ENCODE results near the gene SMYD3.
A peak's percentile ranks its signal among the peaks of the same experiment; 100 is the strongest.
"Not testable (repeated sequence)": the region's sequence is repeated elsewhere in the genome, so short reads cannot be mapped to it uniquely, and the experiment has no call there.

The SMYD3 gene

DNA sequence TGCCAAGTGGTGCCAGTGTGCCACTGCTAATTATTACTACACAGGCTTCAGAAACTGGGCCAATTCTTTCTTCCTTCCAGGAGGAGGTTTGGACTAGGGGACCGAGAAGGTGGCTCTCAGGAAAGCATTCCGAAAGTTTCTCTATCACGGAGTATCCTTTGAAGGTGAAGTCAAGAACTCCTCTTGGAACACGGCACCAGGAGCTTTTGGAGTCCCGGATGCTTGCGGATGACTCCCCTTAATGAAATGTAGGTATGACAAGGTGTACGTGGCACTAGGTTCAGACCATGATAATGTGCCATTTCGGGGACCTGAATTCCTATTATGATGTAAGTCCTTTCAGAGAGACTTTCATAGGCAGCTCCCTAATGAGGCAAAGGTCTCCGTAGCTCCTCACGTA lies 718.2 kb downstream of the SMYD3 start:
- DNase-seq = no peak

DNA sequence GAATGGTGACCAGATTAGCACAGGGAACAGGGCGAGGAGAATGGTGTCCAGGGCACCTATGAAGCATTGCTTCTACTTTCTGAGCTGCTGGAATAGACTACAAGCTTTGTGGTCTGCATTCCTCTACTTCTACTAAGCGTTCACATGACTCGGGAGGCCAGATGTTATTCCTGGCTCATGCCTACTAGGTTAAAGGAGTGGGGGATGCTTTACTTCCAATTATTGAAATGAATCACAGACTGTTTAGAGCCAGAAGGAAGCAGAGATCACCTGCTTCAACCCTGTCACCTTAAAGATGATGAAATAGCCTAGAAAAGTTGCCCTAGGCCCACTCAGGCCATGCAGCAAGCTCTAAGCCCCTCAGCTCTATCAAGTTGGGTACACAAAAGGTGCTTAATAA lies 718.8 kb downstream of the SMYD3 start:
- DNase-seq = peak; percentile 98

DNA sequence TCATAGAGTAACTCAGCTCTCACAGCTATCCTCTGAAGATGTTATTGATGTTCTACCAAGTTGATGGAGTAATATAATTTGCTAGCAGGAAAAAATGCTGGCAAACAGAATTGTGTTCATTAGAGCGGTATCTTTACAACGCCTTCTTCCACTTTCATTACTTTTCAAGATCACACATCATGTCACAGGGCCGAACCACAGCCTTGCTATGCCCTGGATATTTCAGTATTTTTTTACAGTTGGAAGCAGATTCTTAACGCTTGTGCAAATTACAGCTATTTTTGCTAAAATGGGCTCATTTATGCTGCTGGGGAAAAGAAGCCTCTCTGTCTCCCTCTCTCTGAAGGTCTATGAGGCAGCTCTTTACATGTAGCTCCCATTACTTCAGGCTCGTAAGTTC lies 720.1 kb downstream of the SMYD3 start:
- DNase-seq = no peak

DNA sequence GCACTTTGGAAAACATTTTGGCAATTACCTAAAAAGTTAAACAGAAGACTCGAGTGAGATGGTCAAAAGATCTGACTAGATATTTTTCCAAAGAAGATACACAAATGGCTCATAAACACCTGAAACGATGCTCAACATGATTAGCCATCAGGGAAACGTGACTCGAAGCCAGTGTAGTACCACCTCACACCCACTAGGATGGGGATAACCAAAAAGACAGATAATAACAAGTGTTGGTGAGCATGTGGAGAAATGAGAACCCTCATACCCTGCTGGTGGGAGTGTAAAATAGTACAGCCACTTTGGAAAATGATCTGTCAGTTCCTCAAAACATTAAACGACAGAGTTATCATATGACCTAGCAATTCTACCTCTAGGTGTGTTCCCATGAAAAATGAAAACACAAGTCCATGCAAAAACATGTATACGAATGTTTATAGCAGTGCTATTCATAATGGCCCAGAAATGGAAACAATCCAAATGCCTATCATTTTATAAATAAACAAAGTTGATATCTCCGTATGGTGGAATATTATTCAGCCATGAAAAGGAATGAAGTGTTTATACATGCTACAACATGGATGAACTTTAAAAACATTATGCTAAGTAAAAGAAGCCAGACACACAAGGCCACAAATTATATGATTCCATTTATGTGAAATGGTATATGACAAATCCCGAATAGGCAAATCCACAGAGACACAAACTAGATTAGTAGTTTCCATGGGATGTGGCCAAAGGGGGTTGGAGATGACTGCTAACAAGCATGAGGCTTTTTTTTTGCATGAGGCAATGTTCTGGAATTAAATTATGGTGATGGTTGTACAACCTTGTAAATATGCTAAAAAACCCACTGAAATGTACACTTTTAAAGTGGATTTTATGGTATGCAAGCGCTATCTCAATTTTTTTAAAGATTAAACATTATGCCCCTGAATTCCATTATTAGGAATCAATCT lies 727.0 kb downstream of the SMYD3 start:
- DNase-seq = peak; percentile 68

DNA sequence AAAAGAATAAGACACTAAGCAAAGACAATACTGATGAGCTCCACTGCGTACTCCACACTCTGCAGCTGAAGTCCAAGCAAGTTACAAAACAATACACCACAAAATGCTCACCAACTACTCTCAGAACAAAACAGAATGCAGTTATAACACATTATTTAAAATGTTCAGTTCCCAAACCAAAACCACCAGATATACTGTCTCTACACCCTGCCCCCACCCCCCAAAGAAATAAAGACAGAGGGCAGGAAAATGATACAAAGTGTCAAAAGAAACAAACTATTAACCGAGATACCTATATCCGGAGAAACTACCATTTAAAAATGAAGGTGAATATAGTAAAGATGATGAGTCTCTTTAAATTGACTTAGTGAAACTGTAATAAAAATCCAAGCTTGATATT lies 729.3 kb downstream of the SMYD3 start:
- DNase-seq = no peak

DNA sequence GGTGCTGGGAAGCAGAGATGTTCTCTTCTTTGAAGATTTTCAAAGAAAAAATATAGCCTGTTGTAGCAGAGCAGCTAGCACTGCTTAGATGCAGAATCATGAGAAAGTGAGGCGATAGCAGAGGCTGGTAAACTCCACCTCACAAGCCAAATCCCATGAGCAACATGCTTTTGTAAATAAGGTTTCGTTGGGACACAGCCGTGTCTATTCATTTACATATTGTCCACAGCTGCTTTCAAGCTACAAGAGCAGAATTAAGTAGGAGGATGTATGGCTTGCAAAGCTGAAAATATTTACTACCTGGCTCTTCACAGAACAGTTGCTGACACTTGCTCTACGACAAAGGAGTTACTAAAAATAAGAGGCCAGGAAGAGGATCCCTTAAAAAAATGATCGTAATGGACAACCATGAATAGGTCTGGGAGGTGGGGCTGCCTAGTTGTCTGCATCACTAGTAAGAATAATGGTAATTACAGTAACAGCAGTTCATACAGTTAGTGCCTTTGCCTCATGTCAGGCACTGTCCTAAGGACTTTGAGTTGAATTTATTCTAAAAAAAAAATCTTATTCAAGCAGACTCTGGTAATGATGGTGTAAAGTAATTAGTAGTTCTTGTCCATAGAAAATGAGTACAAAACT lies 730.3 kb downstream of the SMYD3 start:
- DNase-seq = no peak

DNA sequence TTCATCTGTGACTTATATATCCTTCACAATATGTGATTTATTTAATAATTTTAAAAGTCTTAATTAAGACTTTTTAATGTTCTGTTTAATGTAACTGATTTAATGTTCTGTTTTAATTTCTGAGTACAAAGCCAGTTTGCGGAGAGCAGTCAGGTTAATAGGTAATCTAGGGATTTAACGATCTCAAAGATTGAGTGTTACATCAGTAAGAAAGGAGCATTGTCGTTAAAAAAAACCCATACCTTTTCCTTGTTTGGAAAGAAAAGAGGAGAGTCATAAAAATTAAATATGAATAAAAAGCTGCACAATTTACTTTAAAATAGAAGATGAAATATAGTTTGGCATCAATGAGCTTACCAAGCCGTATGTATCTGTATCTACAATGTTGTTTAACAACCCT lies 730.9 kb downstream of the SMYD3 start:
- no peak for DNase-seq

DNA sequence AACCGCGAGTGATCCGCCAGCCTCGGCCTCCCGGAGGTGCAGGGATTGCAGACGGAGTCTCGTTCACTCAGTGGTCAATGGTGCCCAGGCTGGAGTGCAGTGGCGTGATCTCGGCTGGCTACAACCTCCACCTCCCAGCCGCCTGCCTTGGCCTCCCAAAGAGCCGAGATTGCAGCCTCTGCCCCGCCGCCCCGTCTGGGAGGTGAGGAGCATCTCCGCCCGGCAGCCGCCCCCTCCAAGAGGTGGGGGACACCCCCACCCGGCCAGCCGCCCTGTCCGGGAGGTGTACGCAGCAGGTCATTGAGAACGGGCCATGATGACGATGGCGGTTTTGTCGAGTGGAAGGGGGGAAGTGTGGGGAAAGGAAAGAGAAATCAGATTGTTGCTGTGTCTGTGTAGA lies 732.1 kb downstream of the SMYD3 start:
- not testable (repeated sequence) for DNase-seq

DNA sequence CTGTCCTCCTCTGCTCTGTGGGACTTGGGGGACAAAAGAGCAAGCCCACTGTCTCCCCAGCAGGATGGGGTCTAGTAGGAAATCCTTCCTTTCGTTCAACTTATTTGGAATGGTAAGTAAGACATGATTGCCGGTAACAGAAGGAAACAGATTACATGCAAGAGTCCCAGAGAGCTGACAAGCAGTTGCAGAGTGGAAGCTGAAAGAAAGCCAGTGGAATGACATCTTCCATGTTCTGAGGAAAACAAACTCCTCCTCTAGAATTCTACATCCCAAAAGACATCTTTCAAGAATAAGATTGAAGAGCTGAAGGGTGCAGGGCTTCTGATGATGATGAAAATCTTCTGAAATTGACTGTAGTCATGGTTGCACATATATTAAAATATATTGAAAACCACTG lies 732.9 kb downstream of the SMYD3 start:
- no peak for DNase-seq

DNA sequence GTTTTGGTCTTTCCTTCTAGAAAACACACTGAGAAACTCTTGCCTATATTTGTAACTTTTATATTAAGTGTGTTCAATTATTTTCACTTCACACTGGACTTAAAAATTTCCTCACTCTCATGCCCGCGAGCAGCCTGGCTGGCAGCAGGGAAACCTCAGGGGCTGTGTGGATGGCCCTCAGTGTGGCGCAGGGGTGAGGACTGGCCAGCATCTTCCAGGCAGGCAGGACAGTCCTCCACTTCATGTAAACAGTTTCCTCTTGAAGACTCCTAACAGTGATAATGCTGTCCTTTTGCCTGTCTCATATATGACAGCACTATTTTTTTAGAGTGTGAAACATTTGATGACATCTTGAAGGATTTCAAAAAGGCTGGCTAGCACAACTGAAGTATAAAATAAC lies 733.7 kb downstream of the SMYD3 start:
- no peak for DNase-seq

DNA sequence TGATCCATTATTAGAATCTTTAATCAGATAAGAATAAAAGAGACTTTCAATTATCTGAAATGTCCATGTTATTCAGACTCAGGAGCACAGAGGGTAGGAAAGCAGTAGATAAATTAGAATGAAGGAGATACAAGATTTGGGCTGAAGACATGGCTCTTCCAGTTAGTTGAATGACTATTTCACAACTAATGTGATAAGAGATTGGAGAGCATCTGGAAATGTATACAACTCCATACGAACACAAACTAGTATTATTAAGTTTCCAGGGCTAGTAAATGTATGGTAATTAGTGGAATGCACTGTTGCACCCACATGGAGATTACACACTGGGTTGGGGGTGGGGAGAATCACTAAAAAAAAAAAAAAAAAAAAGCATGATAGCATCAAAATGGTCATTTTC lies 734.3 kb downstream of the SMYD3 start:
- DNase-seq = no peak

DNA sequence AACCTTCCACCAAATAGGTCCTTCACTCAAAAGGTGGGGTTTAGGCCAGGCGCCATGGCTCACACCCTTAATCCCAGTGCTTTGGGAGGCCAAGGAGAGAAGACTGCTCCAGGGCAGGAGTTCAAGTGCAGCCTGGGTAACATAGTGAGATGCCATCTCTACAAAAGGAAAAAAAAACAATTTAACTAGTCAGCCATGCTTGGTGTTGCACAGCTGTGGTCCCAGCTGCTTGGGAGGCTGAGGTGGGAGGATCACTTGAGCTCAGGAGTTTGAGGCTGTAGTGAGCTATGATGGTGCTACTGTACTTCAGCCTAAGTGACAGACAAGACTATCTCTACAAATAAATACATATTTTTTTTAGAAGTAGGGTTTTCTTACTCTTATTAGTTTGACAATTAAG lies 734.8 kb downstream of the SMYD3 start:
- no peak for DNase-seq

DNA sequence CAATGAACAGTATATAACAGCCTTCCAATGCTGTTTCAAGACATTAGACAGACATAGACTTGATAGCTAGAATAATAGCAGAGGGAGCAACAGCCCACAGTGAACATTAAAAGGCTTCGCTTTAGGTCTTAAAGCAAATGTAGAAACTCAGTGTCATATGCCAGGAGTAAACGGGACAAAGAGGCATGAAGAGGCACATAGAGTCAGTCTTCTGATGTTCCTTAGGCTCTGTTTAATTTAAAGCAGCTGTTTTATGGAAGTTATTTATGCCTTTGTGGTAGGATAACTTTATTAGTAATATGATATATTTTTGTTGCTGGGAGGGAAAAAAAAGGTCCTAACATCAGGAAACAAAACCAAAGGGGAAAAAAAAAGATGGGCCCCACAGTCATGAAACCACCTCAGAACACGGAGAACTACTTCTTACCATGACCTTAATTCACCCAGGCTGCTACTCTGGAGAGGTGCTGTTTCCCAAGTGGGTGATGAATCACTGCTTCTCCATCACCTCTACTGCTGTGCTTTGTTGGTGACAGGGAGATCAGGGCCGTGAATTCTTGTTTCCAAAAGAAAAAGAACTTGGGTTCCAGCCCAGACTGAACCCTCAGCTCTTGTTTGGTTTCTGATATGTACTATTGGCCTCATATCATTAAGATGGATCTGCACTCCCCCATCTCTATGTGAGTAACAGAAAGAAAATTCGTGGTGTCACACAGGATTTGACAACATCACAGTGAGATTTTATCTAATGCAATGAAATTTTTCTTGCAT lies 735.4 kb downstream of the SMYD3 start:
- DNase-seq = peak; percentile 100

DNA sequence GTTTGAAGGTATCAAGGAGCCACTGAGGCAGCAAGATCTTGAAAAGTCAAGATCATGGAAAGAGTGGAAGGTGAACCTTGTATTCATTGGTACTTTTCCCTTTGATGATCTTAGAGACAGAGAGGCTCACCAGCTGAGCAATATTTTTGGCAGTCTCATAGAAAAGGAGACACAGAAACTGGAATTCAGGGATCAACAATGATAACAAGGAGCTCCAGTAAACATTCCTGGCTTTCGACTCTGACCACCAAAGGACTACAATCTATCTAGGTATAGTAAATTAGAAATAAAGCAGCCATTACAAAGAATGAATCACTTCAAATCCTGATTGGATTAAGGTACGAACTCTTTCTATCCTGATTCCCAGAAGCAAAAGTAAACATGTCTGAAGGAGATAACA lies 736.9 kb downstream of the SMYD3 start:
- peak; percentile 51 for DNase-seq

DNA sequence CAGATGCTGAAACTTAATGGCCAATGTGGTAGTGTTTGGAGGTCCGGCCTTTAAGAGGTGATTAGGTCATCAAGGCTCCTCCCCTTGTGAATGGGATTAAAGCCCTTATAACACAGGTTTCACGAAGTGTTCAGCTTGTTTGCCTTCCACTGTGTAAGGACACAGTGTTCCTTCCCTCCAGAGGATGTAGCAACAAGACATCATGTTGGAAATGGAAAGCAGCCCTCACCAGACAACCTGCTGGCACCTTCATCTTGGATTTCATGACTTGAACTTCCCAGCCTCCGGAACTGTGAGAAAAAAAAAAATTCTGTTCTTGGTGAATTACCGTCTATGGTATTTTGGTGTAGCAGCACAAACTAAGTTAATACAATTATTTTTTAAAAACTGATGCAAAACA lies 738.5 kb downstream of the SMYD3 start:
- DNase-seq = no peak

DNA sequence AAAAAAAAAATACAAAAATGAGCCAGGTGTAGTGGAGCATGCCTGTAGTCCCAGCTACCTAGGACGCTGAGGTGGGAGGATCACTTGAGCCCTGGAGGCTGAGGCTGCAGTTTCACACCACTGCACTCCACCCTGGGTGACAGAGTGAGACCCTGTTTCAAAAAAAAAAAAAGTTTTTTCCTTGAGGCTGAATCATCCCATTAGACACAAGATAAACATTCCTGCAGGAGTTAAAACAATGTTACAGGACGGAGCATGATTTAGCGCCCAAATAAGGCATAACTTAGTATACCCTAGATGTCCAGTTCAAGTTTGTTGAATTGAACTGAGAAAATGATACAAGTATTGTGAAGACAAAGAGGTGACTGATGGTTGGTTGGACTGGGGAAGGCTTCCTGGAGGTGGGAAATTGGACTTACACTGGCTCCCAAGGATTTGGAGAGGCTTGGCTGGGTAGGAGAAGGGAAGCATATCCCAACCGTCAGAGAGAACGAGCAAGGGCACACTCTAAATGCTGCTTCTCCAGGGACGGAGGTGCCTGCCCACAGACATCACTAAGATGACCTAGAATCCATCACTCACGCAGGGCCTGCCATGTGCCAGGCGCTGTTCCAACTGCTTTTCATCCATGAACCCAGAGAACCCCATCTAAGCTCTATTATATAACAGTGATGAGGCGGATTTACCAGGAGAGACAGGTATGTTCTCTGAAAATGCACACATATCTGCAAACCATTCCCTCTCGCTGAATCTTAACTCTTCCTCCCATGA lies 741.7 kb downstream of the SMYD3 start:
- peak; percentile 94 for DNase-seq

DNA sequence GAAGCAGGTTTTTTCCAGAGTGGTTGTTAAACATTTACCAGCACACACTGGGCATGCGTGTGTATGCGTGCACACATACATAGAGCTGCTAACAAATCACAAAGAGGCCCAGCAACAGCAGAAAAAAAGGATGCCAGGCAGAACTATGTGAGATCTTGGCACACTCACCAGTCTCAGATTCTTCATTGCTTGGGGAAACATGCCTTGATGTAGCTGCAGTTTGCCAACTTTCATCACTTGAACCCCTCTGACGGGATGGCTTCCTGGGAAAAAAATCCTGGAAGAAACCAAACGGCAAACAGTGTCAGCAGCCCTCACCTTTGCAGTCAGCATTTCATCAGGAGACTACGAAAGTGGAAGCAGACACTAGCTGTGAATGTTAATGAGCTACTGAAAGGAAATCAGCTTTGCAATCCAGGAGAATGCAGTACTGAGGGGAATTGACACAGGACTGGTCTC lies 743.2 kb downstream of the SMYD3 start:
- no peak for DNase-seq

DNA sequence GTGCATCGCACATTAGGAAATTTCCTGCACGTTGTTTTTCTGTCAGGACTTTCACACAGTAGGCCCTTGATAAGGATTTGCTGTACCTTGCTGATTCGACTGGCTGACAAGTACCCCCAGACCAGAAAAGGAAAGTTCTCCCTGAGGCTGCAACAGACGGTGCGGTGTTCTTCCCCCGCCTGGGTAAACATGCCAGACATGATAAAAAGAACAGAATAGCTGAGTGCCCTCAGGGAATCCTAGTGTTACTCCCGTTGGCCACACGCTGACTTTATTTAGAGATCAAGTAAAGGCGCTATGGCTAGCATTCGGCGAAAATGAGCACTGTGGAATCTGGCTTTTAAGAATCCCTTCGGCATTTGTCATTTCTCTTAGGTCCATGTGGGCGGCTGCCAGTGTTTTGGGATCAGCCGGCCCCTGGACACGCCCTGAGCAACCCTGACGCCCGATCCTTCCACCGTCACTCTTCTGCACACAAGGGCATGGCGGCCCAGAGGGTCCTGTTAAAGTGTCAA lies 744.6 kb downstream of the SMYD3 start:
- no peak for DNase-seq

DNA sequence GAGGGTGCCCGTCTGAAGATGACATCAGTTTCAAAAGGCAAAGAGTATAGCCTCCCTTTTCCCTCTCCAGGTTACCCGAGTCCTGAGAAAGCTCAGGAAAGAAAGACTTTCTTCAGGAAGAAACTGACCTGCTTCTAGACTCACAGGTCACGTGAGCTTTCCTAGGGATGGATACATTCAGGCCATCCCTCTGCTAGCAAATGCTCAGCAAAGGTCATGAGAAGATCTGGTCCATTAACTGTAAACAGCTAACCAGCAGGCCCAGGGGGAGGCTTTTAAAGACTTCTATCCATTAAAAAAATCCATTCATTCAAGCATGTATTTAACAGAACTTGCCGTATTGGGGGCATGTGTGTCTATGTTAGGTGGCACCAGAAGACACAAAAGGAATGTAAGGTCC lies 746.8 kb downstream of the SMYD3 start:
- DNase-seq = no peak

DNA sequence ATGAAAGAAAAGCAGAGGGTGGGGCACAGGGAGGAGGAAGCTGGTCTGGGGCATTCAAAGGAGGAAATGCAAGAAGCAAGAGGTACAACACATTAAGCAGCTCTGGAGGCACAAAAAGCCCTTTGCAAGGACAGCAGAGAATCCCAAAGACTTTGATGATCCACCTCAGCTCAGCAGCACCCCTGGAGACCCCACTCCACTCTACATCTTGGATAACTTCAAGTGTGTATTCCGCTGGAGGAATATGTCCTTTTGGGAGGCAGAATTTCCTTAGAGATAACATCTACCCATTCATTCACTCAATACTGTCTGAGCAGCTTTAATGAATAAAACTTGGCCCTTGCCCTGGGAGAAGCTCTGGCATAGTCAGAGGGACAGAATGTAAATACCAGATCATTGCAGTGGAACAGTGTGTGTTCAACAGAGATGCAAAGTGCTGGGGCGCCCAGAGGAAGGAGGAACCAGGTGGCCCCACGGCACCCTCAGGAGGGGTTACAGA lies 752.6 kb downstream of the SMYD3 start:
- no peak for DNase-seq

DNA sequence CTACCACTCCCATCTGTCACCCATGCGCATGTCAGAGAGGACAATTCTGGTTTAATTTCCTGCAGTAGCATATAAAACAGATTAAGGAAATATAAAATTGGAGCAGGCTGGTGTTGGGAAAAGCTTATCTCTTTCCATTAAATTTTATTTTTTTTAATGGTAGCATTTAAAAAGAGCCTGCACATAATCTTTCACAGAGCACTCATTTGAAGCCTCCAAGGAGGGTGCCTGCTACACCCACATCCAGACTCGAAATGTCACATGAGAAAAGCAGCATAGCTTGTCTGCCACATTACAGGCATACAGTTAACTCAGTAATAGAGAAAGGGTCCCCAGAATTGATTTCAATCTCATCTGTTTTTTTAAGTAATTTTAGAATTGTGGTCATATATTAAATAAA lies 753.3 kb downstream of the SMYD3 start:
- DNase-seq = no peak

DNA sequence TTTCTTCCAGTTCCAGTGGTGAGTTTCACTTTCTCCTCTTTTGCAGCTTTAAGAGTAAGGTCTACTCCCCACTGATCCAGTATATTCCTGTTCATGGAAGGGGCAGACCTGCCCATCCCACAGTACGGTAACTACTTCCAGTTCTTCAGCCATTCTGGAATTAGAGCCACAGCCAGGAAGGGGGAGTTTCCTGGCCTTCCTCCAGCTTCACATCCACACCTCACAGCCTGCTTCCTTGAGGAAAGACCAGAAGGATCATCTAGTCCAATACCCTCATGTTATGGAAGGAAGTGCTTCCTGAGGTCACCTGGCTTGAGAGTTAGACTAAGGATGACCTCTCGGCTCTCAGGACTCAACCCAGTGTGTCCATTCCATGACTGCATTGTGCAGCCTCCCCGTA lies 754.5 kb downstream of the SMYD3 start:
- DNase-seq = peak; percentile 49

Data from fibroblast of skin of abdomen (primary cell).